PC-3 (cell line): ENCODE results near the gene LINGO3. TPM values are rescaled to one million over a fixed set of nuclear protein-coding genes. Genes with fewer than 3 reads are reported as not detected.

ENCODE experiments used
- ATAC-seq: fragments of 200-7000 bp; cut with Tn5 transposase; 2 replicates; pipeline ENCODE4 v1.9.1; 2020; ENCODE audit warnings: mild to moderate bottlenecking, moderate library complexity
- BruUV-seq: library from RNA; stranded (reverse); fragments of 400-500 nt; replicated peaks from 2 replicates; lab custom pipeline; 2021; lab: Mats Ljungman, UMichigan
- CTCF ChIA-PET: fragments of 300-600 bp; sonication (Branson Sonifier 250); formaldehyde crosslinking; loops from one replicate; lab custom pipeline; 2022; ENCODE audit warnings: antibody characterized with exemption; lab: Charles Lee
- POLR2A ChIA-PET: fragments of 300-600 bp; sonication (Branson Sonifier 250); formaldehyde crosslinking; loops from one replicate; lab custom pipeline; 2022; ENCODE audit warnings: antibody characterized with exemption; ENCODE audit not compliant: unreplicated experiment; lab: Charles Lee
- DNase-seq: peaks from one replicate; pipeline ENCODE4 v3.0.0-alpha.2; 2015
- H2AFZ ChIP-seq: fragments of 300-600 bp; sonication (generic); 2 replicates; pipeline ENCODE4 v1.6.0; 2016; ENCODE audit warnings: antibody characterized with exemption, low read length
- H3F3A ChIP-seq: fragments of 300-600 bp; sonication (generic); one replicate; pipeline ENCODE4 v1.6.0; 2017; ENCODE audit warnings: antibody characterized with exemption, low read length, control low read depth, mild to moderate bottlenecking; ENCODE audit not compliant: unreplicated experiment
- H3K27ac ChIP-seq: fragments of 300-600 bp; sonication (generic); 2 replicates; pipeline ENCODE4 v1.5.1; 2016; ENCODE audit warnings: mild to moderate bottlenecking, low read length
- H3K27me3 ChIP-seq: fragments of 300-600 bp; sonication (generic); 2 replicates; pipeline ENCODE4 v1.6.1; 2016; ENCODE audit warnings: low read length, mixed read lengths
- H3K36me3 ChIP-seq: fragments of 300-600 bp; sonication (generic); 2 replicates; pipeline ENCODE4 v1.6.1; 2016; ENCODE audit warnings: low read depth, mixed run types, low read length, mixed read lengths
- H3K4me1 ChIP-seq: fragments of 300-600 bp; sonication (generic); 2 replicates; pipeline ENCODE4 v1.5.1; 2016; ENCODE audit warnings: low read length; ENCODE audit not compliant: insufficient read depth
- H3K4me2 ChIP-seq: fragments of 300-600 bp; sonication (generic); 2 replicates; pipeline ENCODE4 v1.6.0; 2016; ENCODE audit warnings: low read length
- H3K4me3 ChIP-seq: fragments of 300-600 bp; sonication (generic); 2 replicates; pipeline ENCODE4 v1.5.1; 2016; ENCODE audit warnings: mild to moderate bottlenecking, low read length, mixed read lengths
- H3K79me2 ChIP-seq: fragments of 300-600 bp; sonication (generic); 2 replicates; pipeline ENCODE4 v1.6.1; 2017; ENCODE audit warnings: low read length, mixed read lengths
- H3K9ac ChIP-seq: fragments of 300-600 bp; sonication (generic); 2 replicates; pipeline ENCODE4 v1.6.0; 2016; ENCODE audit warnings: mild to moderate bottlenecking, low read length
- H3K9me2 ChIP-seq: fragments of 300-600 bp; sonication (generic); replicated peaks from 2 replicates; pipeline ENCODE4 v1.6.1; 2016; ENCODE audit warnings: mixed run types, low read length, mixed read lengths
- H3K9me3 ChIP-seq: fragments of 300-600 bp; sonication (generic); 2 replicates; pipeline ENCODE4 v1.6.1; 2016; ENCODE audit warnings: low read length, mixed read lengths
- H4K20me1 ChIP-seq: fragments of 300-600 bp; sonication (generic); 2 replicates; pipeline ENCODE4 v1.6.1; 2016; ENCODE audit warnings: low read length, mixed read lengths
- EZH2 ChIP-seq: fragments of 300-600 bp; sonication (generic); IDR thresholded peaks from one replicate; pipeline ENCODE4 v1.6.1; 2017; ENCODE audit warnings: antibody characterized with exemption, mild to moderate bottlenecking, low read length; ENCODE audit not compliant: unreplicated experiment
- EZH2phosphoT487 ChIP-seq: fragments of 300-600 bp; sonication (generic); IDR thresholded peaks from 2 replicates; pipeline ENCODE4 v1.6.1; 2018; ENCODE audit warnings: mild to moderate bottlenecking, antibody characterized with exemption, low read length, borderline replicate concordance
- intact Hi-C: fragments of 100-400 bp; cut with micrococcal nuclease; formaldehyde crosslinking; loops from 2 replicates; pipeline ENCODE4 v1.9.0; 2023
- total RNA-seq: library from RNA; depleted of rRNA; stranded (reverse); fragments of >200 nt; gene quantifications from 2 replicates; pipeline ENCODE4 v1.2.3, GENCODE V29; 2014
- TF ChIP-seq, protein P1 (sequence below): fragments of 300-600 bp; sonication (generic); conservative IDR thresholded peaks from 2 replicates; pipeline ENCODE4 v1.5.1; 2017; ENCODE audit warnings: antibody characterized with exemption, low read depth, mild to moderate bottlenecking, low read length

The LINGO3 gene
- total RNA-seq, 1 experiment from 2014 or later = not detected

DNA sequence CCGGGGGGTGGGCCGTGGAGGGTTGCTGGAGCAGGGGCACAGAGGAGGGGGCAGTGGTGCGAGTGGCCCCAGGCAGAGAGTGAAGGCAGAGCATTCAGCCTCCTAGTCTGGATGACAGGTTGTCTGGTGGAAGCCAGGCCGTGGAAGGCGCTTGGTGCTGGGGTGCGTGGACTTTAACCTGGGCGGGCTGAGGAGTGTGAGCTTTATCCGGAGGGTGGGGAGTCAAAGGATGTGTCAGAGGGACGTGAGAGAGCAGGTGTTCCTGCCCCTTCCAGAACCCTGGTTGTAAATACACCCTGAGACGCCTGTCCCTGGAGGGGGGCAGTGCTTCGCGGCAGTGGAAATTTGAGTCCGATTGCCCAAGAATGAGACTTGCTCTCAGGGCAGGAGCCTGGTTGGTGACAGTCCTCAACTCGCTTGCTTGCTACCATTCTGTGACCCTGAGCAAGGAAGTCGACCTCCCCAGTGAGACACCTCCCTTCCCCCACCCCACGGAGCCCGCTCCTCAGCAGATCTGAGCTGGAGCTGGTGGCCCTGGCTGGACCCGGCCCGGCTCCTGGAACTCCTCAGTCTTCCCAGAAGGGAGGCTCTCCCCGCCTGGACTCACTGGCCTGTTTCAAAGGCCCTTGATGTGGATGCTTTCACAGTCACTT, 22.8 kb upstream of the LINGO3 start:
- H3K9me3 ChIP-seq = no peaks in the 10 kb centered on the region
- no peaks in the 10 kb centered on the region for H3K9me2 ChIP-seq
- no peaks in the 10 kb centered on the region for H3F3A ChIP-seq
- no peak overlapping the region for H3K27ac ChIP-seq
- ATAC-seq (no peak), DNase-seq (no peak)
- no peaks in the 10 kb centered on the region for H3K27me3 ChIP-seq
- no peak for TF ChIP-seq EZH2
- TF ChIP-seq, protein P1, sequence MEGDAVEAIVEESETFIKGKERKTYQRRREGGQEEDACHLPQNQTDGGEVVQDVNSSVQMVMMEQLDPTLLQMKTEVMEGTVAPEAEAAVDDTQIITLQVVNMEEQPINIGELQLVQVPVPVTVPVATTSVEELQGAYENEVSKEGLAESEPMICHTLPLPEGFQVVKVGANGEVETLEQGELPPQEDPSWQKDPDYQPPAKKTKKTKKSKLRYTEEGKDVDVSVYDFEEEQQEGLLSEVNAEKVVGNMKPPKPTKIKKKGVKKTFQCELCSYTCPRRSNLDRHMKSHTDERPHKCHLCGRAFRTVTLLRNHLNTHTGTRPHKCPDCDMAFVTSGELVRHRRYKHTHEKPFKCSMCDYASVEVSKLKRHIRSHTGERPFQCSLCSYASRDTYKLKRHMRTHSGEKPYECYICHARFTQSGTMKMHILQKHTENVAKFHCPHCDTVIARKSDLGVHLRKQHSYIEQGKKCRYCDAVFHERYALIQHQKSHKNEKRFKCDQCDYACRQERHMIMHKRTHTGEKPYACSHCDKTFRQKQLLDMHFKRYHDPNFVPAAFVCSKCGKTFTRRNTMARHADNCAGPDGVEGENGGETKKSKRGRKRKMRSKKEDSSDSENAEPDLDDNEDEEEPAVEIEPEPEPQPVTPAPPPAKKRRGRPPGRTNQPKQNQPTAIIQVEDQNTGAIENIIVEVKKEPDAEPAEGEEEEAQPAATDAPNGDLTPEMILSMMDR = no peak
- no peak overlapping the region for H2AFZ ChIP-seq
- peaks cover 67% of the 10 kb centered on the region for H3K79me2 ChIP-seq
- peaks cover 11% of the 10 kb centered on the region for H3K4me1 ChIP-seq
- ChIA-PET CTCF (no interaction called here), POLR2A (no interaction called here)
- no peak overlapping the region for H3K9ac ChIP-seq
- no peak overlapping the region for H3K4me2 ChIP-seq
- no TSS peak for BruUV-seq
- no peaks in the 10 kb centered on the region; the same call in 1 of the 2 replicates for H3K36me3 ChIP-seq
- intact Hi-C loops = no loop called here
- H3K4me3 ChIP-seq = no peak overlapping the region
- no peaks in the 10 kb centered on the region for H4K20me1 ChIP-seq

DNA sequence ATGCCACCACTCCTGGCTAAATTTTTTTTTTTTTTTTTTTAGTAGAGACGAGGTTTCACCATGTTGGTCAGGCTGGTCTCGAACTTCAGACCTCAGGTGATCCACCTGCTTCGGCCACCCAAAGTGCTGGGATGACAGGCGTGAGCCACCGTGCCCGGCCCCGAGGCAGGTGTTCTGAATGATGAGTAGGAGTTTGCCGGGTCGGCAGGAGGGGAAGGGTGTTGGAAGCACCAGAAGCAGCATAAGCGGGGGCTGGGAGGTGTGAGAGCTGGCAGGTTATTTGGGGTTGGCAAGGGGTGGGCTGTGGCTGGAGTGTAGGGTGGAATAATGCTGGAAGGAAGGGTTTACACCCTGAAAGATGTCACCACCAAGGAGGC, 22.3 kb upstream of the LINGO3 start:
- no peaks in the 10 kb centered on the region for H4K20me1 ChIP-seq
- DNase-seq (no peak), ATAC-seq (no peak)
- no TSS peak for BruUV-seq
- no peaks in the 10 kb centered on the region for H3K27me3 ChIP-seq
- CTCF ChIA-PET = no interaction called here
- H3K36me3 ChIP-seq = no peaks in the 10 kb centered on the region; the same call in 1 of the 2 replicates
- no peak overlapping the region for H3K9ac ChIP-seq
- no peak overlapping the region for H3K27ac ChIP-seq
- H2AFZ ChIP-seq = no peak overlapping the region
- intact Hi-C loops = no loop called here
- no peak overlapping the region for H3K4me2 ChIP-seq
- H3K4me1 ChIP-seq = peaks cover 11% of the 10 kb centered on the region
- no peaks in the 10 kb centered on the region for H3F3A ChIP-seq
- POLR2A ChIA-PET = no interaction called here
- H3K4me3 ChIP-seq = no peak overlapping the region
- H3K9me2 ChIP-seq = no peaks in the 10 kb centered on the region
- no peaks in the 10 kb centered on the region for H3K9me3 ChIP-seq
- peaks cover 70% of the 10 kb centered on the region for H3K79me2 ChIP-seq
- TF ChIP-seq EZH2 (no peak), EZH2phosphoT487 (no peak)
- TF ChIP-seq, protein P1 = no peak

DNA sequence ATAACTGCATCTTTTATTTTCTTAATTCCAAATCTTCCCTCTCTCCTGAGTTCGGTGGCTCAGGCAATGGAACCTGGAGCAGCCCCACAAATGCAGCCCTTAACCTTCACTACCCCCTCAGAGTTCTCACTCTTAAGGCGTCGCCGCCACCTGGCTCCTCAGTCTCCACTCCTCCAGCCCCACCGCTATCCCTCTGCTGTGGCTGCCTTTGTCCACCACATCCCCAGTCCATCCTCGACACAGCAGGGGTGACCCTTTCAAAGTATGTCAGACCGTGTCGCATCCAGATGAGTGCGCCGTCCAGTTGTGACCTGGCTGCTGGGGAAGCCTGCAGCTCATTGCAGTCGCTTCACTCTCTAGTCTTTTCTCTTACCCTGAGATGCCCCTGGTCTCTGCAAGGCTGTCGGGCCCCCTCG, 21.6 kb upstream of the LINGO3 start:
- H3K27ac ChIP-seq = no peak overlapping the region
- H3K4me1 ChIP-seq = peaks cover 11% of the 10 kb centered on the region
- TF ChIP-seq EZH2phosphoT487 = no peak
- TF ChIP-seq EZH2 = no peak
- TF ChIP-seq, protein P1 = no peak
- no peak overlapping the region for H2AFZ ChIP-seq
- intact Hi-C loops = no loop called here
- no peak for DNase-seq
- no peaks in the 10 kb centered on the region for H3F3A ChIP-seq
- H3K4me3 ChIP-seq = peak overlapping the region; percentile 98
- BruUV-seq = no TSS peak
- no peaks in the 10 kb centered on the region for H3K9me3 ChIP-seq
- H3K27me3 ChIP-seq = no peaks in the 10 kb centered on the region
- H3K4me2 ChIP-seq = peak overlapping the region; percentile 97
- ChIA-PET POLR2A (interaction anchor here (0.5 kb wide), 1 partner anchor 21 kb away, joined by 3 read pairs; no protein-coding TSS in a partner anchor), CTCF (no interaction called here)
- H3K36me3 ChIP-seq = no peaks in the 10 kb centered on the region; the same call in 1 of the 2 replicates
- H3K9ac ChIP-seq = peak overlapping the region; percentile 99; the same call in 1 of the 2 replicates
- peaks cover 70% of the 10 kb centered on the region for H3K79me2 ChIP-seq
- no peaks in the 10 kb centered on the region for H3K9me2 ChIP-seq
- no peak; the same call in 1 of the 2 replicates for ATAC-seq
- H4K20me1 ChIP-seq = no peaks in the 10 kb centered on the region
